Omental fat pad (tissue), 4 donors: ENCODE results near the gene URB1. TPM values are rescaled to one million over a fixed set of nuclear protein-coding genes. Genes with fewer than 3 reads are reported as not detected.
A peak's percentile ranks its signal among the peaks of the same experiment; 100 is the strongest.

ENCODE experiments used
- ATAC-seq: fragments of 150-250 bp; one replicate; pipeline ENCODE4 v1.9.1; 2016; ENCODE audit warnings: mild to moderate bottlenecking, moderate library complexity; ENCODE audit not compliant: low FRiP score
- DNase-seq: peaks from one replicate; pipeline ENCODE4 v3.0.0-alpha.2; 2019; ENCODE audit warnings: low spot score
- total RNA-seq, 4 donors: library from RNA; depleted of rRNA; stranded (reverse); fragments of >200 nt; gene quantifications; one replicate each; pipeline ENCODE4 v1.1.0, GENCODE V29; 2016
- TF ChIP-seq, protein P1 (sequence below), 3 donors: fragments of 450-650 bp; IDR thresholded peaks; one replicate each; pipeline ENCODE4 v1.5.1; 2016 to 2017; ENCODE audit warnings: antibody characterized with exemption in 3 of 3, mild to moderate bottlenecking in 3 of 3, moderate library complexity in 2 of 3

Gene URB1
- total RNA-seq, 4 donors from 2014 or later: 17.3 to 48.5 (median 17.4) TPM

- no peak for DNase-seq
- ATAC-seq: no peak
- TF ChIP-seq, protein P1, sequence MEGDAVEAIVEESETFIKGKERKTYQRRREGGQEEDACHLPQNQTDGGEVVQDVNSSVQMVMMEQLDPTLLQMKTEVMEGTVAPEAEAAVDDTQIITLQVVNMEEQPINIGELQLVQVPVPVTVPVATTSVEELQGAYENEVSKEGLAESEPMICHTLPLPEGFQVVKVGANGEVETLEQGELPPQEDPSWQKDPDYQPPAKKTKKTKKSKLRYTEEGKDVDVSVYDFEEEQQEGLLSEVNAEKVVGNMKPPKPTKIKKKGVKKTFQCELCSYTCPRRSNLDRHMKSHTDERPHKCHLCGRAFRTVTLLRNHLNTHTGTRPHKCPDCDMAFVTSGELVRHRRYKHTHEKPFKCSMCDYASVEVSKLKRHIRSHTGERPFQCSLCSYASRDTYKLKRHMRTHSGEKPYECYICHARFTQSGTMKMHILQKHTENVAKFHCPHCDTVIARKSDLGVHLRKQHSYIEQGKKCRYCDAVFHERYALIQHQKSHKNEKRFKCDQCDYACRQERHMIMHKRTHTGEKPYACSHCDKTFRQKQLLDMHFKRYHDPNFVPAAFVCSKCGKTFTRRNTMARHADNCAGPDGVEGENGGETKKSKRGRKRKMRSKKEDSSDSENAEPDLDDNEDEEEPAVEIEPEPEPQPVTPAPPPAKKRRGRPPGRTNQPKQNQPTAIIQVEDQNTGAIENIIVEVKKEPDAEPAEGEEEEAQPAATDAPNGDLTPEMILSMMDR (IDR thresholded peaks at IDR 0.05): no peak
Measured at GRCh38 chr21:32308696-32309095, 84.1 kb downstream of the URB1 start.

DNA sequence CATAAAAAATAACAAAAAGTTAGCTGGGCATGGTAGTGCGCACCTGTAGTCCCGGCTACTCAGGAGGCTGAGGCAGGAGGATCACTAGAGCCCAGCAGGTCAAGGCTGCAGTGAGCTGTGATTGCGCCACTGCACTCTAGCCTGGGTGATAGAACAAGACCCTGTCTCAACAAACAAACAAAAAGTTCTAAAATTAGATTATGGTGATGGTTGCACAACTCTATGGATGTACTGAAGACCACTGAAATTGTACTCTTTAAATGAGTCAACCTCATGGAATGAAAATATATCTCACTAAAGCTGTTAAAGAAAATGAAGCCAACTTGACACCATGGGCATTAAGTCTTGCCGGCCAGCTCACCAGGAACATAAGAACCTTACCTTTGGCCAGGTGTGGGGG lies 85.1 kb downstream of the URB1 start:
- ATAC-seq (no peak), DNase-seq (no peak)
- TF ChIP-seq, protein P1 (IDR thresholded peaks at IDR 0.05): no peak

GRCh38 chr21:32306021-32306780 lies 86.6 kb downstream of the URB1 start:
- TF ChIP-seq, protein P1 (IDR thresholded peaks at IDR 0.05): no peak
- ATAC-seq (peak; percentile 23), DNase-seq (no peak)

DNA sequence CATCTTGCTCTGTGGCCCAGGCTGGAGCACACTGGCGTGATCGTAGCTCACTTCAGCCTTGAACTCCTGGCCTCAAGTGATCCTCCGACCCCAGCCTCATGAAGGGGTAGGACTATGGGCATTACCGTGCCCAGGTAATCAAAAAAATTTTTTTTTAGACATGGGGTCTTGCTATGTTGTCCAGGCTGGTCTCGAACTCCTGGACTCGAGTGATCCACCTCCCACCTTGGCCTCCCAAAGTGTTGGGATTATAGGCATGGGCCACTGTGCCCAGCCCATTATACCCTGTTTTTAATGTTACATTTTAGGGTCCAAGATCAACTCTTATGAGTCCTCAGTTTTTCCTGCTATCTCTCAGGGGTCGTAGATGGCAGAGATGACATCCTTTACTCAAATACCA lies 87.8 kb downstream of the URB1 start:
- DNase-seq: no peak
- no peak for ATAC-seq
- TF ChIP-seq, protein P1 (IDR thresholded peaks at IDR 0.05): no peak

DNA sequence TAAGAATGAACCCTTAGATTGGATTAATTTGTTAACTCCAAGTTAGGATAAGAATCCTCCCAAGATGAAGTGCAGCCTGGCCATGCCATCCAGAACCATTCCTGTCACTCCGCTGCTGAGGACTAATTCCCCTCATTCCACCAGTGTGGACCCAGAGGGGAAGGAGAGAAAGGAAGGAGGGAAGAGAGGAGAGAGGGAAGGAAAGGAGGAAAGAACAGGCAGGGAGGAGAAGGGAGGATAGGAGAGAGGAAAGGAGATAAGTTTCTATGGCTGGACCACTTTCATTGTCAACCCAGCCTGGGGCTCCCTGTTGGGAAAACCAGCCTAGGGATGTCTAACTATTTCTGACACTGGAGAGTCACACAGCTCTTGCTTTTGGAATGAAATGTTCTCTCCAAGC lies 89.4 kb downstream of the URB1 start:
- no peak for DNase-seq
- ATAC-seq: no peak
- TF ChIP-seq, protein P1 (IDR thresholded peaks at IDR 0.05): no peak

DNA sequence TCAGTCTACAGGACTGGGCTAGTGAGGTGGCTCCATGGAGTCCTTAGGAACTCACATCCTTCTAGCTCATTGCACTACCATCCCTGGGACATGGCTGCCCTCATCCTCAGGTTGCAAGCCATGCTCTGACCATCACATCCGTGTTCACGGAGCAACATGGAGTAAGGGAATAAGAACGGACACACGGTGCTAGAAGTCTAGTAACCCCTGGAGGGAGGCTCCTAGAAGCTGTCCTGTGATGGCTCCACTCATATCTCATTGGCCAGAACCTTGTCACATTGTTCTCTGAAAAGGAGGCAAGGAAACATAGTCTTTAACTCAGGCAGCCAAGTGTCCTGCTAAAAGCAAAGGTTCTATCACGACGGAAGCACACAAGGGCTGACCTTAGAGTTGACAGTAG lies 90.3 kb downstream of the URB1 start:
- no peak for DNase-seq
- TF ChIP-seq, protein P1 (IDR thresholded peaks at IDR 0.05): no peak
- no peak for ATAC-seq

DNA sequence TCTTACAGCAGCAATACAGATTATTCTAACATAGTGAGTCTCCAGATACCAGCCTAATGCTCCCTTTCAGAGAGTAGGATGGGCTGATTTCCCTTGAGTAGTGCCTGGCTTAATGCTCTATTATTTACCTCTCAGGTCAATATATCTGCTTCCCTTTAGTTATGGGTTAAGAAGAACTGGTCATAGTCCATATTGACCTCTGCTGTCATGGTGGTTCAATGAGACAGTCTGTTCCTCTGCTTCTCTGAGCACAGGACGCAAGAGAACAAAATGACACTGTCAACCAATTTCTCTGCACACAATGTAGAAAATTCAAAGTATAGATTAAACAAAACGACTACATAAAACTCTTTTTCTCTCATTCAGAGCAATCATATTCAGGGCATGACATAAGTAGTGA lies 91.2 kb downstream of the URB1 start:
- DNase-seq (no peak), ATAC-seq (no peak)
- TF ChIP-seq, protein P1 (IDR thresholded peaks at IDR 0.05): no peak
